GM12878 (cell line): ENCODE measurements around the gene KHDC1L. TPM values are rescaled to one million over a fixed set of nuclear protein-coding genes. Genes with fewer than 3 reads are reported as not detected.

Experiments
- ATAC-seq: fragments of 200-7000 bp; cut with Tn5 transposase; 3 replicates; pipeline ENCODE4 v1.9.1; 2020; ENCODE audit warnings: mild to moderate bottlenecking, moderate library complexity
- BruUV-seq: library from RNA; stranded (reverse); fragments of 400-500 nt; replicated peaks from 2 replicates; lab custom pipeline; 2021; lab: Mats Ljungman, UMichigan
- CTCF ChIA-PET: fragments of 300-600 bp; sonication (Branson Sonifier 250); formaldehyde crosslinking; extraction: SDS; loops from one replicate; lab custom pipeline; 2021; ENCODE audit warnings: inconsistent platforms; lab: Yijun Ruan, JAX
- POLR2A ChIA-PET: fragments of 350-600 bp; formaldehyde crosslinking; extraction: SDS; loops from one replicate; lab custom pipeline; 2021; ENCODE audit warnings: inconsistent platforms; lab: Charles Lee
- RAD21 ChIA-PET: fragments of 300-600 bp; sonication (Branson Sonifier 250); formaldehyde crosslinking; loops from one replicate; lab custom pipeline; 2023; ENCODE audit warnings: antibody characterized with exemption; ENCODE audit not compliant: unreplicated experiment; lab: Charles Lee
- SMC1A ChIA-PET: fragments of 300-600 bp; sonication (Branson Sonifier 250); formaldehyde crosslinking; loops from one replicate; lab custom pipeline; 2023; ENCODE audit not compliant: unreplicated experiment, uncharacterized antibody; lab: Charles Lee
- DNase-seq: peaks from one replicate; pipeline ENCODE4 v3.0.0-alpha.2; 2011; ENCODE audit warnings: low read depth, low spot score
- FAIRE-seq: peaks from 3 replicates; lab custom pipeline; 2011; peaks lifted over from hg19 to GRCh38; lab: Jason Lieb, UNC
- H2AFZ ChIP-seq: 2 replicates; pipeline ENCODE4 v1.6.0; 2011; ENCODE audit warnings: low read depth, low read length, control low read depth; ENCODE audit not compliant: control insufficient read depth
- H3K27ac ChIP-seq: 2 replicates; pipeline ENCODE4 v1.5.1; 2011; ENCODE audit warnings: control low read depth; ENCODE audit not compliant: control insufficient read depth, insufficient read depth
- H3K27me3 ChIP-seq, 2 experiments: replicated peaks in 1 of 2; 2 replicates each; pipeline versions ENCODE4 v1.6.0 to v1.6.1; 2011; ENCODE audit warnings: low read length in 1 of 2; ENCODE audit not compliant: control insufficient read depth in 2 of 2, insufficient read depth in 2 of 2
- H3K36me3 ChIP-seq, 2 experiments: 2 replicates each; pipeline ENCODE4 v1.5.1; 2011; ENCODE audit warnings: low read length in 1 of 2; ENCODE audit not compliant: control insufficient read depth in 2 of 2, insufficient read depth in 2 of 2
- H3K4me1 ChIP-seq: 2 replicates; pipeline ENCODE4 v1.6.1; 2011; ENCODE audit warnings: mild to moderate bottlenecking, low read length, moderate library complexity, mixed read lengths; ENCODE audit not compliant: control insufficient read depth, insufficient read depth
- H3K4me2 ChIP-seq: 2 replicates; pipeline ENCODE4 v1.6.0; 2011; ENCODE audit warnings: control low read depth; ENCODE audit not compliant: control insufficient read depth, insufficient read depth
- H3K4me3 ChIP-seq: fragments of 200-600 bp; sonication (generic); 2 replicates; pipeline ENCODE4 v1.5.1; 2016
- H3K79me2 ChIP-seq: 2 replicates; pipeline ENCODE4 v1.6.0; 2011; ENCODE audit warnings: low read length; ENCODE audit not compliant: control insufficient read depth, insufficient read depth
- H3K9ac ChIP-seq: 2 replicates; pipeline ENCODE4 v1.8.0; 2011; ENCODE audit warnings: low read length, control low read depth, mixed read lengths; ENCODE audit not compliant: control insufficient read depth, insufficient read depth
- H3K9me3 ChIP-seq: replicated peaks from 3 replicates; pipeline ENCODE4 v1.5.1; 2011; ENCODE audit warnings: mild to moderate bottlenecking, low read length; ENCODE audit not compliant: control insufficient read depth, insufficient read depth
- H4K20me1 ChIP-seq: 2 replicates; pipeline ENCODE4 v1.6.0; 2011; ENCODE audit not compliant: control insufficient read depth, insufficient read depth
- BCL3 ChIP-seq: IDR thresholded peaks from 2 replicates; pipeline ENCODE4 v1.6.1; 2011; ENCODE audit warnings: borderline replicate concordance, low read depth, mild to moderate bottlenecking, moderate library complexity, low read length; ENCODE audit not compliant: insufficient read depth, poor library complexity, severe bottlenecking
- CTCF ChIP-seq, 3 experiments: IDR thresholded peaks in 2 of 3; conservative IDR thresholded peaks in 1 of 3; 2 replicates each; pipeline ENCODE4 v1.5.1; 2011; ENCODE audit warnings: low read depth in 3 of 3, low read length in 3 of 3, mild to moderate bottlenecking in 3 of 3, control low read depth in 2 of 3, moderate library complexity in 2 of 3, inconsistent platforms in 1 of 3, mixed read lengths in 1 of 3; ENCODE audit not compliant: control insufficient read depth in 2 of 3, insufficient read depth in 1 of 3; ENCODE audit errors: extremely low read depth in 1 of 3
- FOS ChIP-seq: IDR thresholded peaks from 3 replicates; pipeline ENCODE4 v1.6.1; 2011; ENCODE audit warnings: borderline replicate concordance; ENCODE audit not compliant: insufficient read length; ENCODE audit errors: extremely low read depth
- IRF4 ChIP-seq: IDR thresholded peaks from 2 replicates; pipeline ENCODE4 v1.6.1; 2011; ENCODE audit warnings: low read depth, low read length
- MLLT1 ChIP-seq: fragments of 450-650 bp; IDR thresholded peaks from 2 replicates; pipeline ENCODE4 v1.6.1; 2016; ENCODE audit warnings: mild to moderate bottlenecking
- MYC ChIP-seq: IDR thresholded peaks from 2 replicates; pipeline ENCODE4 v1.6.1; 2011; ENCODE audit warnings: mild to moderate bottlenecking, low read length, moderate library complexity, inconsistent platforms; ENCODE audit not compliant: insufficient read depth, insufficient replicate concordance, insufficient read length, severe bottlenecking
- PAX8 ChIP-seq: fragments of 450-650 bp; IDR thresholded peaks from 2 replicates; pipeline ENCODE4 v1.6.1; 2017; ENCODE audit warnings: mild to moderate bottlenecking, moderate library complexity
- RUNX3 ChIP-seq: IDR thresholded peaks from 2 replicates; pipeline ENCODE4 v1.6.1; 2012; ENCODE audit warnings: low read length, inconsistent platforms
- SIX5 ChIP-seq: IDR thresholded peaks from 2 replicates; pipeline ENCODE4 v1.6.1; 2011; ENCODE audit warnings: mild to moderate bottlenecking, low read depth, low read length, moderate library complexity; ENCODE audit not compliant: severe bottlenecking
- SMAD1 ChIP-seq: fragments of 450-650 bp; IDR thresholded peaks from 2 replicates; pipeline ENCODE4 v1.6.1; 2018; ENCODE audit warnings: mild to moderate bottlenecking, low read depth; ENCODE audit not compliant: partially characterized antibody
- SUPT20H ChIP-seq: IDR thresholded peaks from 2 replicates; pipeline ENCODE4 v1.6.1; 2011; ENCODE audit warnings: low read depth, mild to moderate bottlenecking, low read length, moderate library complexity, borderline replicate concordance; ENCODE audit not compliant: control insufficient read depth
- TARDBP ChIP-seq: IDR thresholded peaks from 2 replicates; pipeline ENCODE4 v1.6.1; 2016; ENCODE audit warnings: borderline replicate concordance
- TCF12 ChIP-seq: IDR thresholded peaks from 2 replicates; pipeline ENCODE4 v1.6.1; 2011; ENCODE audit warnings: low read depth, mild to moderate bottlenecking, low read length
- YY1 ChIP-seq: IDR thresholded peaks from 2 replicates; pipeline ENCODE4 v1.6.1; 2011; ENCODE audit warnings: low read depth, mild to moderate bottlenecking, low read length
- ZBED1 ChIP-seq: IDR thresholded peaks from 2 replicates; pipeline ENCODE4 v1.6.1; 2016; ENCODE audit warnings: borderline replicate concordance
- ZNF274 ChIP-seq: IDR thresholded peaks from one replicate; pipeline ENCODE4 v1.8.0; 2011; ENCODE audit not compliant: insufficient read length, insufficient read depth
- ZSCAN29 ChIP-seq: fragments of 450-650 bp; IDR thresholded peaks from 2 replicates; pipeline ENCODE4 v1.6.1; 2017; ENCODE audit warnings: mild to moderate bottlenecking, moderate library complexity
- WGBS: methylation state at CpG from one replicate; pipeline ENCODE4 v1.1.6; 2016; ENCODE audit warnings: low lambda C conversion rate; ENCODE audit not compliant: insufficient replicate concordance, insufficient coverage; ENCODE audit errors: missing lambda C conversion rate; 5-methylcytosine and 5-hydroxymethylcytosine counted together
- in situ Hi-C: fragments of 300-500 bp; cut with MboI; formaldehyde crosslinking; loops from 9 replicates; pipeline ENCODE4 v1.14.3; 2018; ENCODE audit warnings: mixed read lengths
- intact Hi-C: fragments of 100-400 bp; cut with micrococcal nuclease; formaldehyde crosslinking; loops from one replicate; pipeline ENCODE4 v1.14.2; 2022; ENCODE audit not compliant: unreplicated experiment
- polyA plus RNA-seq, 11 experiments: library from polyadenylated mRNA; depleted of rRNA in 4 of 11; unstranded in 6 of 11; stranded (reverse) in 5 of 11; fragments of >200 nt; fragmentation: Nextera tagmentation in 4 of 11; fragmentation: Illumina TruSeq in 1 of 11; extraction: Ambion mirVana in 4 of 11; extraction: Trizol in 1 of 11; gene quantifications; 1 replicate in 1 of 11; 2 replicates in 10 of 11; pipeline versions ENCODE4 v1.2.1 to v1.2.3, GENCODE V29; 2011 to 2016; ENCODE audit warnings: inconsistent platforms in 2 of 11, missing spikeins in 2 of 11, low read depth in 1 of 11
- total RNA-seq, 4 experiments: library from RNA; depleted of rRNA in 3 of 4; stranded (reverse); fragments of >200 nt in 3 of 4; fragmentation: Illumina TruSeq in 1 of 4; extraction: Trizol in 1 of 4; gene quantifications; 2 replicates each; pipeline versions ENCODE4 v1.2.1 to v1.2.3, GENCODE V29; 2013 to 2021

Gene KHDC1L
- total and polyA plus RNA-seq, 10 of the 15 experiments (the other 5 are each of a cell fraction or from before 2014, with no cell fraction given), result 0.12 to 0.37 (median 0.24) TPM; not detected in 4

DNA sequence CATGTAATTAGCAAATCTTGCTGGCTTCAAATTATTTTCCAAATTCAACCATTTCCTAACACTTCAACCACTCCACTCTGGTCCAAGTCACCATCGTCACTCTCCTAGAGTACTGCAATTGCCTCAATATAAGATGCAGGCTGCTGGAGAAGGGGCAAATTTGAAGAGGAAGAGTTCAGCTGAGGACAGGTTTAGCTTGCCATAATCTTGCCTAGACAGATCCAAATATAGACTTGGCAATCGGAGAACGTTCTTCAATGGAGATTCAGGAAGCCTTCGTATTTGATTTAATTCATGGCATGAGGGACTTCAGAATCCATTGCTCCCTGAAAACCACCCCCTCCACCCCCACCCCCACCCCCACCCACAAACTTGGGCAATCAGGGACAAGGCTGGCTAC lies 15.4 kb upstream of the KHDC1L start:
- 83% methylated on average over 4 of the region's 4 CpGs for WGBS

More for the DNA sequence above, 15.4 kb upstream of the KHDC1L start:
- Histone ChIP-seq H3K4me1 (no peaks in the 10 kb centered on the region), H3K9ac (no peak overlapping the region), H3K27ac (no peak overlapping the region), H2AFZ (no peak overlapping the region), H3K27me3 (no peaks in the 10 kb centered on the region), H3K9me3 (no peaks in the 10 kb centered on the region), H3K4me3 (no peak overlapping the region), H3K4me2 (no peak overlapping the region), H3K79me2 (no peaks in the 10 kb centered on the region), H4K20me1 (no peaks in the 10 kb centered on the region), H3K36me3 (no peaks in the 10 kb centered on the region)
- DNase-seq (no peak), FAIRE-seq (no peak), ATAC-seq (no peak)
- ChIA-PET CTCF (no interaction called here), RAD21 (no interaction called here), POLR2A (no interaction called here), SMC1A (no interaction called here)
- no TSS peak for BruUV-seq
- intact Hi-C loops, result no loop called here
- in situ Hi-C loops, result no loop called here
- TF ChIP-seq YY1, result no peak
- no peak for TF ChIP-seq PAX8
- TF ChIP-seq SIX5, result no peak
- no peak for TF ChIP-seq MLLT1
- no peak for TF ChIP-seq FOS
- TF ChIP-seq TARDBP, result no peak
- TF ChIP-seq BCL3, result no peak
- no peak for TF ChIP-seq SMAD1
- TF ChIP-seq SUPT20H, result no peak
- TF ChIP-seq TCF12, result no peak
- no peak for TF ChIP-seq ZBED1
- no peak for TF ChIP-seq ZNF274
- no peak for TF ChIP-seq RUNX3
- TF ChIP-seq MYC, result no peak
- TF ChIP-seq CTCF (IDR thresholded peaks at IDR 0.05 in 2 of 3, conservative IDR thresholded peaks at IDR 0.05 in 1 of 3; ENCODE audit: control insufficient read depth in 2 of 3, extremely low read depth in 1 of 3, insufficient read depth in 1 of 3, low read depth in 3 of 3, low read length in 3 of 3), result no peak
- TF ChIP-seq IRF4, result no peak
- no peak for TF ChIP-seq ZSCAN29
